PC-9 (cell line): Measurements from ENCODE around the gene GSN. TPM values are rescaled to one million over a fixed set of nuclear protein-coding genes. Genes with fewer than 3 reads are reported as not detected.

ENCODE experiments used
- BruUV-seq: library from RNA; stranded (reverse); fragments of 400-500 nt; replicated peaks from 2 replicates; lab custom pipeline; 2021; lab: Mats Ljungman, UMichigan
- CTCF ChIA-PET: fragments of 300-600 bp; sonication (Branson Sonifier 250); formaldehyde crosslinking; loops from one replicate; lab custom pipeline; 2022; ENCODE audit warnings: antibody characterized with exemption; lab: Charles Lee
- POLR2A ChIA-PET: fragments of 300-600 bp; sonication (Branson Sonifier 250); formaldehyde crosslinking; loops from one replicate; lab custom pipeline; 2022; ENCODE audit warnings: antibody characterized with exemption; ENCODE audit not compliant: unreplicated experiment; lab: Charles Lee
- DNase-seq, 2 experiments: peaks; one replicate each; pipeline versions ENCODE4 v3.0.0 to v3.0.0-alpha.2; 2015 to 2022; ENCODE audit warnings: mixed read lengths in 1 of 2
- H2AFZ ChIP-seq: fragments of 200-600 bp; sonication (generic); 2 replicates; pipeline ENCODE4 v1.8.1; 2017; ENCODE audit warnings: antibody characterized with exemption
- H3F3A ChIP-seq: fragments of 200-600 bp; sonication (generic); 2 replicates; pipeline ENCODE4 v1.8.1; 2017; ENCODE audit warnings: antibody characterized with exemption, mild to moderate bottlenecking, low read depth; ENCODE audit not compliant: insufficient read depth
- H3K27ac ChIP-seq: fragments of 200-600 bp; sonication (generic); 2 replicates; pipeline ENCODE4 v1.6.1; 2016; ENCODE audit warnings: mixed run types
- H3K27me3 ChIP-seq: fragments of 200-600 bp; sonication (generic); 2 replicates; pipeline ENCODE4 v1.6.1; 2016; ENCODE audit warnings: low read depth, mixed run types; ENCODE audit not compliant: insufficient read depth
- H3K36me3 ChIP-seq: fragments of 200-600 bp; sonication (generic); 2 replicates; pipeline ENCODE4 v1.6.1; 2016; ENCODE audit warnings: low read depth, mixed run types
- H3K4me1 ChIP-seq: fragments of 200-600 bp; sonication (generic); replicated peaks from 2 replicates; pipeline ENCODE4 v1.6.1; 2016; ENCODE audit warnings: mixed run types; ENCODE audit not compliant: insufficient read depth
- H3K4me2 ChIP-seq: fragments of 200-600 bp; sonication (generic); 2 replicates; pipeline ENCODE4 v1.6.1; 2017; ENCODE audit warnings: mixed run types
- H3K4me3 ChIP-seq: fragments of 200-600 bp; sonication (generic); 2 replicates; pipeline ENCODE4 v1.6.1; 2016; ENCODE audit warnings: mixed run types
- H3K79me2 ChIP-seq: fragments of 200-600 bp; sonication (generic); 2 replicates; pipeline ENCODE4 v1.6.1; 2017; ENCODE audit warnings: low read depth, mixed run types
- H3K9me2 ChIP-seq: fragments of 200-600 bp; sonication (generic); 2 replicates; pipeline ENCODE4 v1.8.1; 2017; ENCODE audit warnings: mild to moderate bottlenecking; ENCODE audit not compliant: insufficient read depth
- H3K9me3 ChIP-seq: fragments of 200-600 bp; sonication (generic); 2 replicates; pipeline ENCODE4 v1.8.1; 2016; ENCODE audit warnings: low read depth; ENCODE audit not compliant: insufficient read depth
- H4K20me1 ChIP-seq: fragments of 200-600 bp; sonication (generic); 2 replicates; pipeline ENCODE4 v1.8.1; 2017; ENCODE audit not compliant: insufficient read depth
- EZH2 ChIP-seq: fragments of 200-600 bp; sonication (generic); IDR thresholded peaks from 2 replicates; pipeline ENCODE4 v1.8.0; 2017; ENCODE audit warnings: antibody characterized with exemption, low read depth
- intact Hi-C: fragments of 100-400 bp; cut with micrococcal nuclease; formaldehyde crosslinking; loops from one replicate; pipeline ENCODE4 v1.10.0; 2022; ENCODE audit not compliant: unreplicated experiment
- total RNA-seq: library from RNA; stranded (reverse); gene quantifications from 2 replicates; pipeline ENCODE4 v1.2.3, GENCODE V29; 2021
- TF ChIP-seq, protein P1 (sequence below): fragments of 200-600 bp; sonication (generic); conservative IDR thresholded peaks from 2 replicates; pipeline ENCODE4 v1.6.1; 2017; ENCODE audit warnings: mixed run types, antibody characterized with exemption, mild to moderate bottlenecking, moderate library complexity

GSN gene
- total RNA-seq, 1 experiment from 2014 or later: 135 TPM

DNA sequence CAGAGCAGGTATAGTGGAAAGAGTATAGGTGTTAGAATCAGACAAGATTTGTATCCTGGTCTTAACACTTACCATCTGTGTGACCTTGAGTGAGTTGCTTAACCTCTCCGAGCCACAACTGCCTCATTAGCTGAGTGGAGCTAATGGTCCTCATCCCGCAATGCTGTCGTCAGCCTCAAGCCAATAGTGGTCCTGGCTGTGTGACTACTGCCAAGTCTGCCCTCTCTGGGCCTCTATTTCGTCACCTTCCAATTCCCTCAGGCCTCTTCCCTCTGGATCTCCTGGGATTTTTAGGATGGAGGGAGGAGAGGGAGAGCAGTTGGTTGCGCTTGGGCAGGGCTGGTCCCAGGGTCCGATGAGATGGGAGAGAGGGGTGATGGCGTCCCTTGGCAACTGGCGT lies 60.5 kb downstream of the GSN start:
- Histone ChIP-seq H3K9me2 (no peaks in the 10 kb centered on the region), H2AFZ (no peak overlapping the region), H3K27ac (no peak overlapping the region), H3K4me1 (no peaks in the 10 kb centered on the region), H3K79me2 (no peaks in the 10 kb centered on the region), H3F3A (no peaks in the 10 kb centered on the region), H3K36me3 (no peaks in the 10 kb centered on the region), H3K4me3 (no peak overlapping the region), H3K9me3 (no peaks in the 10 kb centered on the region), H4K20me1 (no peaks in the 10 kb centered on the region), H3K4me2 (no peak overlapping the region), H3K27me3 (no peaks in the 10 kb centered on the region)
- TF ChIP-seq, protein P1, sequence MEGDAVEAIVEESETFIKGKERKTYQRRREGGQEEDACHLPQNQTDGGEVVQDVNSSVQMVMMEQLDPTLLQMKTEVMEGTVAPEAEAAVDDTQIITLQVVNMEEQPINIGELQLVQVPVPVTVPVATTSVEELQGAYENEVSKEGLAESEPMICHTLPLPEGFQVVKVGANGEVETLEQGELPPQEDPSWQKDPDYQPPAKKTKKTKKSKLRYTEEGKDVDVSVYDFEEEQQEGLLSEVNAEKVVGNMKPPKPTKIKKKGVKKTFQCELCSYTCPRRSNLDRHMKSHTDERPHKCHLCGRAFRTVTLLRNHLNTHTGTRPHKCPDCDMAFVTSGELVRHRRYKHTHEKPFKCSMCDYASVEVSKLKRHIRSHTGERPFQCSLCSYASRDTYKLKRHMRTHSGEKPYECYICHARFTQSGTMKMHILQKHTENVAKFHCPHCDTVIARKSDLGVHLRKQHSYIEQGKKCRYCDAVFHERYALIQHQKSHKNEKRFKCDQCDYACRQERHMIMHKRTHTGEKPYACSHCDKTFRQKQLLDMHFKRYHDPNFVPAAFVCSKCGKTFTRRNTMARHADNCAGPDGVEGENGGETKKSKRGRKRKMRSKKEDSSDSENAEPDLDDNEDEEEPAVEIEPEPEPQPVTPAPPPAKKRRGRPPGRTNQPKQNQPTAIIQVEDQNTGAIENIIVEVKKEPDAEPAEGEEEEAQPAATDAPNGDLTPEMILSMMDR: no peak
- TF ChIP-seq EZH2: no peak
- POLR2A ChIA-PET: no interaction called here
- intact Hi-C loops: no loop called here
- CTCF ChIA-PET: no interaction called here
- no peak for DNase-seq
- BruUV-seq: no TSS peak

DNA sequence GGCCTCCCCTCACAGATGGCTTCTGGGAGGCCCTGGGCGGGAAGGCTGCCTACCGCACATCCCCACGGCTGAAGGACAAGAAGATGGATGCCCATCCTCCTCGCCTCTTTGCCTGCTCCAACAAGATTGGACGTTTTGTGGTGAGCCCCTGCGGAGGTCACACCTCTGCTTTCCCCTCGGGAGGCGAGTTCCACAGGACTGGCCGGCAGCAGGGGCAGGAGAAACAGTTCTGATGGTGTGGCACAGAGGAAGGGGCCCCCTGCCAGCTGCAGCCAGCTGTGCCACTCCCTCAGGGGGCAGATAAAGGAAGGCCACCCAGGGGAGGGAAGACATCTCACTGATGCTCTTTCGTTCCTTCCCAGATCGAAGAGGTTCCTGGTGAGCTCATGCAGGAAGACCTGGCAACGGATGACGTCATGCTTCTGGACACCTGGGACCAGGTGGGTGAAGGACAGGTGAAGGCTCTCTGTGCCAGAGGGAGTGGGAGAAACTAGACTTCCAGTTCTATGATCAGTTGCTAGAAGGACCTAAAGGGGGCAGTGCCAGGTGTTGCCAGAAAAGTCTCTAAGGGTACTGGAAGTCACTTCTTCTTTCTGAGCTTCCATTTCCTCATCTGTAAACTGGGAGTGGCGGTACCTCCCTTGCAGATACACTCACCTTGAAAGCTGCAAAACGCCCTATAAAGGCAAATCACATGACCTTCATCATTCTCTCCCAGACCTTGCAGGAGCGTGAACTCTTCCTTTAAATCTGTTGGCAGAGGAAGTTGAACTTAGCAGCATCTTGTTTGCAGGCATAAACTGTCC lies 61.1 kb downstream of the GSN start:
- Histone ChIP-seq H3K79me2 (no peaks in the 10 kb centered on the region), H3K4me2 (no peak overlapping the region), H3K9me3 (no peaks in the 10 kb centered on the region), H3K4me1 (peaks cover 5% of the 10 kb centered on the region; the same call in 1 of the 2 replicates), H3K4me3 (no peak overlapping the region), H3K27me3 (no peaks in the 10 kb centered on the region), H3K9me2 (no peaks in the 10 kb centered on the region), H2AFZ (no peak overlapping the region), H3K27ac (no peak overlapping the region), H3F3A (0 out of 2 replicates have a peak, but pooled peaks cover 3% of the 10 kb centered on the region), H3K36me3 (no peaks in the 10 kb centered on the region), H4K20me1 (no peaks in the 10 kb centered on the region)
- POLR2A ChIA-PET: no interaction called here
- TF ChIP-seq, protein P1: no peak
- no peak for TF ChIP-seq EZH2
- BruUV-seq: no TSS peak
- no peak for DNase-seq
- intact Hi-C loops: no loop called here
- CTCF ChIA-PET: no interaction called here

DNA sequence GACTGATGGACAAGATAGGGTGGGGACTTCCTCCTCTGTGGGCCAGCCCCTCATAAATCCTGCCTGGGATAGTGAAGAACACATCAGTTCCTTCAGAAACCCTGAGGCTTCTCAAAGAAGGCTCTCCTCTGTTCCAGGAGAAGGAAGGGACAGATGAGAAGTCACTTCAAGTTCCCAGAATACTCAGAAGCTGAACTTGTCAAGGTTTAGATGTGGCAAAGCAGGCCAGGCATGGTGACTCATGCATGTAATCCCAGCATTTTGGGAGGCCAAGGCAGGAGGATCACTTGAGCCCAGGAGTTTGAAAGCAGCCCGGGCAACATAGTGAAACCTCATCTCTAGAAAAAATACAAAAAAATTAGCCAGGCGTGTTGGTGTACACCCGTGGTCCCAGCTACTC lies 63.6 kb downstream of the GSN start:
- TF ChIP-seq EZH2: no peak
- TF ChIP-seq, protein P1: no peak
- H3K9me2 ChIP-seq: no peaks in the 10 kb centered on the region
- no peaks in the 10 kb centered on the region for H4K20me1 ChIP-seq
- no TSS peak for BruUV-seq
- H2AFZ ChIP-seq: no peak overlapping the region
- H3K79me2 ChIP-seq: no peaks in the 10 kb centered on the region
- H3K9me3 ChIP-seq: no peaks in the 10 kb centered on the region
- H3F3A ChIP-seq: 0 out of 2 replicates have a peak, but pooled peaks cover 9% of the 10 kb centered on the region
- no peak overlapping the region for H3K27ac ChIP-seq
- CTCF ChIA-PET: no interaction called here
- intact Hi-C loops: no loop called here
- H3K4me1 ChIP-seq: peaks cover 20% of the 10 kb centered on the region
- H3K27me3 ChIP-seq: no peaks in the 10 kb centered on the region
- no peak overlapping the region for H3K4me3 ChIP-seq
- no peak overlapping the region for H3K4me2 ChIP-seq
- POLR2A ChIA-PET: no interaction called here
- no peaks in the 10 kb centered on the region for H3K36me3 ChIP-seq
- no peak for DNase-seq
